HepG2 (cell line): ENCODE data around the gene CDC42EP5. TPM values are rescaled to one million over a fixed set of nuclear protein-coding genes. Genes with fewer than 3 reads are reported as not detected.

ENCODE experiments used
- EP300 ChIP-seq, 3 experiments: sonication (generic) in 1 of 3; formaldehyde crosslinking in 1 of 3; IDR thresholded peaks; 2 replicates each; pipeline versions ENCODE4 v1.5.1 to v1.6.1; 2011 to 2020; ENCODE audit warnings: low read depth in 2 of 3, low read length in 2 of 3, borderline replicate concordance in 1 of 3, improper control_type of control experiment in 1 of 3, mild to moderate bottlenecking in 1 of 3, missing genetic modification reagents in 1 of 3, moderate library complexity in 1 of 3
- JUN ChIP-seq: sonication (generic); formaldehyde crosslinking; IDR thresholded peaks from 2 replicates; pipeline ENCODE4 v1.4.0; 2020; ENCODE audit warnings: mild to moderate bottlenecking, missing genetic modification reagents
- MED8 ChIP-seq: sonication (generic); formaldehyde crosslinking; IDR thresholded peaks from 2 replicates; pipeline ENCODE4 v1.8.1; 2023; ENCODE audit warnings: mild to moderate bottlenecking, missing genetic modification reagents; ENCODE audit not compliant: insufficient replicate concordance
- TRAFD1 ChIP-seq: sonication (generic); formaldehyde crosslinking; IDR thresholded peaks from 2 replicates; pipeline ENCODE4 v1.5.1; 2020; ENCODE audit warnings: missing genetic modification reagents, mild to moderate bottlenecking, borderline replicate concordance
- ZHX2 ChIP-seq, 2 experiments: sonication (generic) in 1 of 2; formaldehyde crosslinking in 1 of 2; IDR thresholded peaks; 2 replicates each; pipeline versions ENCODE4 v1.6.1 to v1.9.0; 2014 to 2022; ENCODE audit warnings: antibody characterized with exemption in 1 of 2, borderline replicate concordance in 1 of 2, inconsistent platforms in 1 of 2, low read depth in 1 of 2, missing genetic modification reagents in 1 of 2
- ZNF605 ChIP-seq: sonication (generic); formaldehyde crosslinking; IDR thresholded peaks from 2 replicates; pipeline ENCODE4 v1.8.0; 2022; ENCODE audit warnings: mild to moderate bottlenecking, missing genetic modification reagents
- polyA plus RNA-seq, 8 experiments: library from polyadenylated mRNA; depleted of rRNA in 3 of 8; stranded (reverse) in 7 of 8; unstranded in 1 of 8; fragments of >200 nt; fragmentation: Illumina TruSeq in 4 of 8; extraction: Trizol in 4 of 8; gene quantifications; 2 replicates each; pipeline versions ENCODE4 v1.2.1 to v1.2.3, GENCODE V29; 2011 to 2016; ENCODE audit warnings: low read depth in 4 of 8, missing spikeins in 1 of 8, mixed read lengths in 1 of 8; ENCODE audit not compliant: insufficient read depth in 1 of 8
- total RNA-seq, 5 experiments: library from RNA; depleted of rRNA; stranded (reverse); fragments of >200 nt; fragmentation: Illumina TruSeq; extraction: Trizol; gene quantifications; 2 replicates each; pipeline ENCODE4 v1.2.3, GENCODE V29; 2016; ENCODE audit warnings: low read depth in 1 of 5
- TF ChIP-seq, protein P1 (sequence below), 2 experiments: sonication (generic) in 1 of 2; formaldehyde crosslinking in 1 of 2; IDR thresholded peaks; 2 replicates each; pipeline versions ENCODE4 v1.4.0 to v1.6.1; 2016 to 2020; ENCODE audit warnings: borderline replicate concordance in 1 of 2, low read depth in 1 of 2, mild to moderate bottlenecking in 1 of 2, missing genetic modification reagents in 1 of 2
- TF ChIP-seq, protein P2 (sequence below): sonication (generic); formaldehyde crosslinking; IDR thresholded peaks from 2 replicates; pipeline ENCODE4 v1.5.0; 2020; ENCODE audit warnings: mild to moderate bottlenecking, missing genetic modification reagents

The CDC42EP5 gene
- total and polyA plus RNA-seq, 2 of the 13 experiments (the other 11 are each of a cell fraction or from before 2014, with no cell fraction given), result 0.41 to 1.6 TPM

DNA sequence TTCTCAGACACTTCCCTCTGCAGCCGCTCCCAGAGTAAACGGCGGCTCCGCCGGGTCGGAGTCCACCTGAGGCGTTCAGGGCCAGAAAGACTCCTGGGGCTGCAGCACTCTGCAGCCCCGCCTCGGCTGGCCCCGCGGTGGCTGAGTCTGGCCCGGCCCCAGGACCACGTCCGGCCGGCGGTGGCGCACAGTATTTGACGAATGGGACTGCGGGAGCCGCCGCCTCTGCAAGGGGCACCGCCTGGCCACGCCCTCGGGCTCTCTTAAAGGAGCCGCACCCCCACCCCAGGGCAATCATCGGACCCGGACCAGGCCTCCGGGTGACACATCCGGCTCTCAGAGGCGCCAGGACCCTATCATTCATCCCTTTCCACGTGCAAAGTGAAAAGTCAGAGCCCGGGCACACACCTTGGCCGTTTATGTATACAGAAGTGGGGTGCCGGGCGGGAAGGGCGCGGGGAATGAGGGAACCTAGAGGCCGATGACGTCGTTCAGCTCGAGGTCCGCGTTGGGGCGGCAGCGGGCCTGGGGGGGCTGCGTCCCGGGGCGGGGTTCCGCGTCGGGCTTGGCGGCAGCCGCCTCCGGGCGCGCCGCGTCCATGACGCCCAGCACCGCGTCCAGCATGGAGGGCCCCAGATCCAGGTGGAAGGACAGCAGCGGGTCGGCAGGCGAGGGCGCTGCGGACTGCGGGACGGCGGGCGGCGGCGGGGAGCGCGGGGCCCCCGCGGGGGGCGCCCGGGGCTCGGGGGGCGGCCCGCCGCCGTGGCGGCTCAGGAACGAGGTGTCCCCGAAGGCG lies 8.3 kb downstream of the CDC42EP5 start (continued):
- TF ChIP-seq, protein P1, sequence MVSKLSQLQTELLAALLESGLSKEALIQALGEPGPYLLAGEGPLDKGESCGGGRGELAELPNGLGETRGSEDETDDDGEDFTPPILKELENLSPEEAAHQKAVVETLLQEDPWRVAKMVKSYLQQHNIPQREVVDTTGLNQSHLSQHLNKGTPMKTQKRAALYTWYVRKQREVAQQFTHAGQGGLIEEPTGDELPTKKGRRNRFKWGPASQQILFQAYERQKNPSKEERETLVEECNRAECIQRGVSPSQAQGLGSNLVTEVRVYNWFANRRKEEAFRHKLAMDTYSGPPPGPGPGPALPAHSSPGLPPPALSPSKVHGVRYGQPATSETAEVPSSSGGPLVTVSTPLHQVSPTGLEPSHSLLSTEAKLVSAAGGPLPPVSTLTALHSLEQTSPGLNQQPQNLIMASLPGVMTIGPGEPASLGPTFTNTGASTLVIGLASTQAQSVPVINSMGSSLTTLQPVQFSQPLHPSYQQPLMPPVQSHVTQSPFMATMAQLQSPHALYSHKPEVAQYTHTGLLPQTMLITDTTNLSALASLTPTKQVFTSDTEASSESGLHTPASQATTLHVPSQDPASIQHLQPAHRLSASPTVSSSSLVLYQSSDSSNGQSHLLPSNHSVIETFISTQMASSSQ (IDR thresholded peaks at IDR 0.05; ENCODE audit: low read depth), result no peak
- TF ChIP-seq, protein P1 (CRISPR knock-in tag; IDR thresholded peaks at IDR 0.05; ENCODE audit: borderline replicate concordance), result peak; percentile 35; the same call in 1 of the 2 replicates
- TF ChIP-seq, protein P2, sequence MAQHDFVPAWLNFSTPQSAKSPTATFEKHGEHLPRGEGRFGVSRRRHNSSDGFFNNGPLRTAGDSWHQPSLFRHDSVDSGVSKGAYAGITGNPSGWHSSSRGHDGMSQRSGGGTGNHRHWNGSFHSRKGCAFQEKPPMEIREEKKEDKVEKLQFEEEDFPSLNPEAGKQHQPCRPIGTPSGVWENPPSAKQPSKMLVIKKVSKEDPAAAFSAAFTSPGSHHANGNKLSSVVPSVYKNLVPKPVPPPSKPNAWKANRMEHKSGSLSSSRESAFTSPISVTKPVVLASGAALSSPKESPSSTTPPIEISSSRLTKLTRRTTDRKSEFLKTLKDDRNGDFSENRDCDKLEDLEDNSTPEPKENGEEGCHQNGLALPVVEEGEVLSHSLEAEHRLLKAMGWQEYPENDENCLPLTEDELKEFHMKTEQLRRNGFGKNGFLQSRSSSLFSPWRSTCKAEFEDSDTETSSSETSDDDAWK (CRISPR knock-in tag), result no peak
- TF ChIP-seq ZNF605 (CRISPR knock-in tag) (peak; percentile 80), EP300 (IDR thresholded peaks at IDR 0.05; ENCODE audit: low read depth in 2 of 2, low read length in 2 of 2) (no peak), EP300 (CRISPR knock-in tag; IDR thresholded peaks at IDR 0.05; ENCODE audit: borderline replicate concordance) (no peak), ZHX2 (IDR thresholded peaks at IDR 0.05; ENCODE audit: low read depth) (0 out of 2 replicates have a peak, but pooled peaks have one; percentile 29), ZHX2 (CRISPR knock-in tag; IDR thresholded peaks at IDR 0.05; ENCODE audit: borderline replicate concordance) (peak; percentile 74; the same call in 1 of the 2 replicates), TRAFD1 (CRISPR knock-in tag) (no peak), MED8 (CRISPR knock-in tag) (peak; percentile 58), JUN (CRISPR knock-in tag) (no peak)
